Peyer's patch (tissue), 4 donors: ENCODE measurements around the gene NPR3.

ENCODE experiments used
- CTCF ChIP-seq, 6 experiments: fragments of 450-650 bp in 4 of 6; fragments of 200-600 bp in 2 of 6; sonication (generic) in 1 of 6; IDR thresholded peaks; one replicate each; pipeline ENCODE4 v1.5.1; 2017 to 2019; ENCODE audit warnings: antibody characterized with exemption in 6 of 6, mild to moderate bottlenecking in 3 of 6, moderate library complexity in 1 of 6
- POLR2A ChIP-seq, 2 donors: fragments of 450-650 bp; IDR thresholded peaks; one replicate each; pipeline ENCODE4 v1.5.1; 2017; ENCODE audit warnings: antibody characterized with exemption in 2 of 2, mild to moderate bottlenecking in 2 of 2, moderate library complexity in 2 of 2

DNA sequence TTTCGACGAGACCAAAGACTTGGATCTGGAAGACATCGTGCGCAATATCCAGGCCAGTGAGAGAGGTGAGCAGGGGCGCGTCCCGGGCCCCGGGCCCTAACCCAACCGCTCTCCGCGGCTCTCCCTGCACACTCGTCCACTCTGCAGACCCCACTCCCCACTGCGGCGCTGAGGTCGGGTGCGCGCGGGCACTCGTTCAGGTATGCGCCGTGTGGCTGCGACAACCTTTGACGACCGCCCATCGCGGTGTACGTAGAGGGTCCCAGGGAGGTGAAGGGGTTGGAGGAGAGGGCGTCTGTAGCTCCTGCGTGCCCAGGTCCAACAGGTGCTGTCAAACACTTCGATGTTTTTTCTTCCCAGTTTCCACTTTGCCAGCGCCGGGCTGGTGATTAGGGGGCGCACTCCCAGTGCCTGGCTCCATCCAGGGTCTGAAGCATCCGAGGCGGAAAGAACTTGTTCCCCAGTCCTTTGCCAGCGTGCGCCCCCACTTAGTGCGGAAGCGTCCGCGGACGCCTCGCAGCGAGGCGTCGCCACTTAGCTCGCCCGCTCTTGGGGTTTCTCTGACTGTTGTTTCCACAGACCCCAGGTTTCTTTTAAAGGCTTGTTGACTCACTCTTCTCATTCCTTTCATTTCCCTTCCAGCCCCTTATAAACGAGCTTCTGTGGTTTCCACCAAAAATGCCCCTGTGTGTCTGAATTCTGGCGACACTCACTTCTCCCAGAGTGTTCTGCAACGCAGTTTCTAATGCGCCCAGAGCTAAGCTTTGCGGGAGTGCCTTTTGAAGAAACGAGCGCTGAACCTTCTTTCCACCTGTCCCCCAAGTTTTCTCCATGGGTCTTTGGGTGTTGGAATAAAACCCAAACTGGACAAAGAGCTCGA, 1.6 kb downstream of the NPR3 start:
- no peak for TF ChIP-seq POLR2A (IDR thresholded peaks at IDR 0.05)
- no peak for TF ChIP-seq CTCF (IDR thresholded peaks at IDR 0.05)
